H1 (cell line): Measurements from ENCODE around the gene CHD9. TPM values are rescaled to one million over a fixed set of nuclear protein-coding genes. Genes with fewer than 3 reads are reported as not detected.

Experiments
- CTCF ChIA-PET: fragments of 300-600 bp; sonication (Branson Sonifier 250); formaldehyde crosslinking; loops from one replicate; lab custom pipeline; 2021; ENCODE audit not compliant: partially characterized antibody; lab: Charles Lee
- POLR2A ChIA-PET: fragments of 300-600 bp; sonication (Branson Sonifier 250); formaldehyde crosslinking; loops from one replicate; lab custom pipeline; 2021; ENCODE audit warnings: inconsistent platforms; ENCODE audit not compliant: partially characterized antibody; lab: Charles Lee
- DNase-seq, 2 experiments: peaks; one replicate each; pipeline versions ENCODE4 v3.0.0 to v3.0.0-alpha.2; 2010 to 2022; ENCODE audit warnings: low spot score in 2 of 2, low read depth in 1 of 2, mixed read lengths in 1 of 2
- FAIRE-seq: peaks from 2 replicates; lab custom pipeline; 2011; peaks lifted over from hg19 to GRCh38; lab: Jason Lieb, UNC
- H2AFZ ChIP-seq: 2 replicates; pipeline ENCODE4 v1.8.1; 2012; ENCODE audit warnings: low read length, inconsistent platforms
- H2AK5ac ChIP-seq: 2 replicates; pipeline ENCODE4 v1.6.1; 2013; ENCODE audit warnings: low read depth, low read length
- H2BK120ac ChIP-seq: replicated peaks from 2 replicates; pipeline ENCODE3; 2013; ENCODE audit warnings: low read depth, low read length, inconsistent platforms
- H2BK12ac ChIP-seq: 2 replicates; pipeline ENCODE4 v1.6.1; 2013; ENCODE audit warnings: low read depth, low read length
- H2BK15ac ChIP-seq: 2 replicates; pipeline ENCODE4 v1.6.1; 2013; ENCODE audit warnings: low read length
- H2BK20ac ChIP-seq: 2 replicates; pipeline ENCODE4 v1.6.1; 2013; ENCODE audit warnings: low read length
- H2BK5ac ChIP-seq: 2 replicates; pipeline ENCODE4 v1.6.1; 2013; ENCODE audit warnings: low read depth, low read length
- H3K14ac ChIP-seq: 2 replicates; pipeline ENCODE4 v1.6.1; 2013; ENCODE audit warnings: inconsistent platforms; ENCODE audit not compliant: insufficient read length
- H3K18ac ChIP-seq: 2 replicates; pipeline ENCODE4 v1.6.1; 2013; ENCODE audit warnings: low read length; ENCODE audit errors: extremely low read depth
- H3K23ac ChIP-seq: 2 replicates; pipeline ENCODE4 v1.6.1; 2013; ENCODE audit warnings: inconsistent platforms; ENCODE audit not compliant: insufficient read length
- H3K23me2 ChIP-seq: 2 replicates; pipeline ENCODE4 v1.6.1; 2013; ENCODE audit warnings: low read depth, low read length
- H3K27ac ChIP-seq: 2 replicates; pipeline ENCODE4 v1.6.1; 2011; ENCODE audit warnings: low read depth, low read length, inconsistent platforms
- H3K27me3 ChIP-seq, 4 experiments: replicated peaks in 1 of 4; 1 replicate in 1 of 4; 2 replicates in 3 of 4; pipeline versions ENCODE4 v1.6.1 to v1.8.1; 2011 to 2013; ENCODE audit warnings: low read length in 3 of 4, mild to moderate bottlenecking in 3 of 4, inconsistent platforms in 2 of 4, mixed read lengths in 2 of 4, moderate library complexity in 1 of 4; ENCODE audit not compliant: control insufficient read depth in 3 of 4, insufficient read depth in 3 of 4; ENCODE audit errors: extremely low read depth in 1 of 4
- H3K36me3 ChIP-seq, 4 experiments: 2 replicates each; pipeline versions ENCODE4 v1.6.1 to v1.8.1; 2011 to 2013; ENCODE audit warnings: mild to moderate bottlenecking in 4 of 4, low read length in 3 of 4, moderate library complexity in 2 of 4, control low read depth in 1 of 4, inconsistent platforms in 1 of 4; ENCODE audit not compliant: insufficient read depth in 4 of 4, control insufficient read depth in 2 of 4
- H3K4ac ChIP-seq: replicated peaks from 2 replicates; pipeline ENCODE3; 2013; ENCODE audit warnings: low read length, low read depth, mixed read lengths, inconsistent platforms; ENCODE audit not compliant: insufficient read length
- H3K4me1 ChIP-seq, 4 experiments: replicated peaks in 1 of 4; 1 replicate in 1 of 4; 2 replicates in 3 of 4; pipeline versions ENCODE4 v1.6.1 to v1.8.1; 2011 to 2013; ENCODE audit warnings: low read length in 3 of 4, inconsistent platforms in 2 of 4, mixed read lengths in 1 of 4; ENCODE audit not compliant: insufficient read depth in 4 of 4, control insufficient read depth in 3 of 4
- H3K4me2 ChIP-seq, 2 experiments: 2 replicates each; pipeline versions ENCODE4 v1.6.1 to v1.8.1; 2011 to 2013; ENCODE audit warnings: low read depth in 2 of 2, low read length in 2 of 2, control low read depth in 1 of 2, inconsistent platforms in 1 of 2, mild to moderate bottlenecking in 1 of 2; ENCODE audit not compliant: insufficient read depth in 1 of 2
- H3K4me3 ChIP-seq, 4 experiments: fragments of 200-600, 300-600 bp in 1 of 4; sonication (generic), shearing (Covaris generic), sonication (Bioruptor Twin) in 1 of 4; 2 replicates each; pipeline versions ENCODE4 v1.5.1 to v1.8.1; 2011 to 2016; ENCODE audit warnings: low read length in 4 of 4, low read depth in 3 of 4, control low read depth in 2 of 4, inconsistent platforms in 2 of 4, mild to moderate bottlenecking in 2 of 4, mixed read lengths in 1 of 4, moderate library complexity in 1 of 4; ENCODE audit not compliant: insufficient read depth in 2 of 4; ENCODE audit errors: extremely low read depth in 1 of 4
- H3K56ac ChIP-seq: replicated peaks from 2 replicates; pipeline ENCODE3; 2013; ENCODE audit warnings: low read depth, mild to moderate bottlenecking, mixed read lengths, low read length, inconsistent platforms; ENCODE audit not compliant: insufficient read length
- H3K79me1 ChIP-seq: 2 replicates; pipeline ENCODE4 v1.6.1; 2013; ENCODE audit warnings: low read depth, low read length, control low read depth
- H3K79me2 ChIP-seq, 2 experiments: 2 replicates each; pipeline versions ENCODE4 v1.6.1 to v1.8.1; 2012 to 2013; ENCODE audit warnings: low read length in 2 of 2, mild to moderate bottlenecking in 2 of 2, inconsistent platforms in 1 of 2; ENCODE audit not compliant: insufficient read depth in 2 of 2, control insufficient read depth in 1 of 2
- H3K9ac ChIP-seq, 4 experiments: replicated peaks in 1 of 4; 1 replicate in 1 of 4; 2 replicates in 3 of 4; pipeline versions ENCODE4 v1.6.1 to v1.8.1; 2011 to 2013; ENCODE audit warnings: low read depth in 3 of 4, low read length in 3 of 4, control low read depth in 2 of 4, mild to moderate bottlenecking in 2 of 4, moderate library complexity in 2 of 4, inconsistent platforms in 1 of 4; ENCODE audit errors: extremely low read depth in 1 of 4
- H3K9me3 ChIP-seq, 2 experiments: 2 replicates each; pipeline versions ENCODE4 v1.6.1 to v1.8.1; 2012 to 2013; ENCODE audit warnings: mild to moderate bottlenecking in 2 of 2, moderate library complexity in 2 of 2, control low read depth in 1 of 2, inconsistent platforms in 1 of 2, low read depth in 1 of 2, low read length in 1 of 2, mixed read lengths in 1 of 2; ENCODE audit not compliant: insufficient read depth in 2 of 2
- H4K20me1 ChIP-seq, 2 experiments: replicated peaks in 1 of 2; 2 replicates each; pipeline versions ENCODE3 to v1.8.1; 2011 to 2013; ENCODE audit warnings: inconsistent platforms in 2 of 2, low read length in 2 of 2, mild to moderate bottlenecking in 1 of 2; ENCODE audit not compliant: insufficient read depth in 2 of 2, control insufficient read depth in 1 of 2
- H4K5ac ChIP-seq: 2 replicates; pipeline ENCODE4 v1.6.1; 2013; ENCODE audit warnings: low read length, low read depth, mixed read lengths, inconsistent platforms; ENCODE audit not compliant: insufficient read length
- H4K8ac ChIP-seq: 2 replicates; pipeline ENCODE4 v1.8.0; 2013; ENCODE audit warnings: mild to moderate bottlenecking, moderate library complexity, low read length, inconsistent platforms; ENCODE audit not compliant: insufficient read depth; ENCODE audit errors: extremely low read depth
- H4K91ac ChIP-seq: replicated peaks from 2 replicates; pipeline ENCODE3; 2013; ENCODE audit warnings: low read length, mixed read lengths, inconsistent platforms; ENCODE audit not compliant: insufficient read length
- BACH1 ChIP-seq: IDR thresholded peaks from 2 replicates; pipeline ENCODE4 v1.6.1; 2012; ENCODE audit warnings: low read length, improper control_type of control experiment
- BCL11A ChIP-seq, 2 experiments: IDR thresholded peaks; one replicate each; pipeline ENCODE4 v1.6.1; 2011; ENCODE audit warnings: low read depth in 2 of 2, low read length in 2 of 2, mild to moderate bottlenecking in 2 of 2
- BRCA1 ChIP-seq: IDR thresholded peaks from 2 replicates; pipeline ENCODE4 v1.6.1; 2012; ENCODE audit warnings: low read depth, low read length, improper control_type of control experiment
- EP300 ChIP-seq, 2 experiments: IDR thresholded peaks; 1 replicate in 1 of 2; 2 replicates in 1 of 2; pipeline ENCODE4 v1.6.1; 2011 to 2012; ENCODE audit warnings: low read depth in 2 of 2, low read length in 2 of 2, mild to moderate bottlenecking in 2 of 2, borderline replicate concordance in 1 of 2, inconsistent platforms in 1 of 2, moderate library complexity in 1 of 2
- HDAC6 ChIP-seq: IDR thresholded peaks from one replicate; pipeline ENCODE4 v1.7.1; 2012; ENCODE audit warnings: low read depth, mild to moderate bottlenecking, inconsistent platforms, low read length, moderate library complexity
- JUND ChIP-seq: IDR thresholded peaks from 2 replicates; pipeline ENCODE4 v1.6.1; 2011; ENCODE audit warnings: mild to moderate bottlenecking, improper control_type of control experiment, low read length
- MAFK ChIP-seq: IDR thresholded peaks from 2 replicates; pipeline ENCODE4 v1.6.1; 2012; ENCODE audit warnings: low read depth, mild to moderate bottlenecking, improper control_type of control experiment, low read length
- POU5F1 ChIP-seq: IDR thresholded peaks from 2 replicates; pipeline ENCODE4 v1.6.1; 2011; ENCODE audit warnings: low read depth, mild to moderate bottlenecking, low read length, moderate library complexity
- RXRA ChIP-seq: IDR thresholded peaks from 2 replicates; pipeline ENCODE4 v1.6.1; 2011; ENCODE audit warnings: low read depth, mild to moderate bottlenecking, low read length, moderate library complexity; ENCODE audit not compliant: insufficient read depth
- SAP30 ChIP-seq: fragments of 300-600 bp; sonication (generic); IDR thresholded peaks from 2 replicates; pipeline ENCODE4 v1.7.1; 2012; ENCODE audit warnings: low read length, moderate library complexity, mild to moderate bottlenecking, inconsistent platforms; ENCODE audit not compliant: insufficient read depth, insufficient replicate concordance
- SP1 ChIP-seq: IDR thresholded peaks from 2 replicates; pipeline ENCODE4 v1.6.1; 2011; ENCODE audit warnings: low read depth, low read length
- SP2 ChIP-seq: IDR thresholded peaks from 2 replicates; pipeline ENCODE4 v1.6.1; 2012; ENCODE audit warnings: mild to moderate bottlenecking, low read length, inconsistent platforms
- TBP ChIP-seq: IDR thresholded peaks from 2 replicates; pipeline ENCODE4 v1.6.1; 2011; ENCODE audit warnings: low read depth, low read length, improper control_type of control experiment
- WGBS, 2 experiments: shearing (Covaris generic) in 1 of 2; methylation state at CpG; one replicate each; pipeline versions ENCODE4 v1.1.6 to v1.1.7; 2013 to 2015; ENCODE audit warnings: low lambda C conversion rate in 2 of 2, mixed read lengths in 2 of 2, inconsistent platforms in 1 of 2, low coverage in 1 of 2, missing lambda C conversion rate in 1 of 2; ENCODE audit not compliant: insufficient replicate concordance in 2 of 2, insufficient coverage in 1 of 2, insufficient read length in 1 of 2; ENCODE audit errors: extremely low coverage in 1 of 2, missing lambda C conversion rate in 1 of 2; 5-methylcytosine and 5-hydroxymethylcytosine counted together
- polyA plus RNA-seq, 7 experiments: library from polyadenylated mRNA; depleted of rRNA in 3 of 7; stranded (reverse) in 5 of 7; unstranded in 2 of 7; fragments of >200 nt in 5 of 7; fragments of 200-250 nt in 2 of 7; gene quantifications; 1 replicate in 5 of 7; 2 replicates in 1 of 7; 4 replicates in 1 of 7; pipeline versions ENCODE4 v1.2.1 to v1.2.3, GENCODE V29; 2011 to 2013; ENCODE audit warnings: missing spikeins in 2 of 7, mixed read lengths in 2 of 7
- total RNA-seq: library from RNA; stranded (reverse); fragmentation: NEBNext Ultra II Directional; extraction: Animal tissue kit (Norgen Biotek cat#: 25700); gene quantifications from 2 replicates; pipeline ENCODE4 v1.2.1, GENCODE V29; 2021

The CHD9 gene
- total and polyA plus RNA-seq, 2 of the 8 experiments (the other 6 are each of a cell fraction or from before 2014, with no cell fraction given) = 9.9 to 32.4 TPM

GRCh38 chr16:53142823-53143568 is 88.2 kb downstream of the CHD9 start:
- no peak for FAIRE-seq
- WGBS, 2 experiments = 88% methylated on average over 6 of the region's 6 CpGs; no CpG with 5 or more reads in 1 of the 2 experiments
- Histone ChIP-seq H3K79me2 (0 out of 4 replicates have a peak, but pooled peaks cover 0 to 3% of the 10 kb centered on the region in 2 experiments), H3K27me3 (no peaks in the 10 kb centered on the region), H3K18ac (no peak overlapping the region), H3K4me1 (no peaks in the 10 kb centered on the region), H3K4me2 (no peak overlapping the region), H4K8ac (no peak overlapping the region), H2BK5ac (no peak overlapping the region), H3K9ac (no peak overlapping the region), H2BK15ac (peak overlapping the region; percentile 14; the same call in 1 of the 2 replicates), H3K36me3 (no peaks in the 10 kb centered on the region), H2BK120ac (no peak overlapping the region), H2BK20ac (no peak overlapping the region), H2AK5ac (no peak overlapping the region), H4K91ac (no peak overlapping the region), H3K14ac (no peak overlapping the region), H3K27ac (no peak overlapping the region), H2AFZ (no peak overlapping the region), H3K56ac (no peak overlapping the region), H3K23me2 (no peaks in the 10 kb centered on the region), H2BK12ac (no peak overlapping the region), H3K4ac (no peak overlapping the region), H3K79me1 (no peaks in the 10 kb centered on the region), H3K4me3 (no peak overlapping the region), H4K5ac (no peak overlapping the region), H3K23ac (no peak overlapping the region), H4K20me1 (no peaks in the 10 kb centered on the region), H3K9me3 (no peaks in the 10 kb centered on the region)
- ChIA-PET CTCF (interaction anchor here (0.9 kb wide), 1 partner anchor 17 kb away, joined by 3 read pairs; no protein-coding TSS in a partner anchor), POLR2A (interaction anchor here (0.7 kb wide), 1 partner anchor 23 kb away, joined by 4 read pairs; no protein-coding TSS in a partner anchor)
- DNase-seq = no peak
- TF ChIP-seq SP1 = no peak
- no peak for TF ChIP-seq POU5F1
- no peak for TF ChIP-seq MAFK
- no peak for TF ChIP-seq JUND
- no peak for TF ChIP-seq EP300 (IDR thresholded peaks at IDR 0.05; ENCODE audit: borderline replicate concordance in 1 of 2, low read depth in 2 of 2, low read length in 2 of 2)
- no peak for TF ChIP-seq TBP
- TF ChIP-seq HDAC6 = no peak
- no peak for TF ChIP-seq RXRA
- no peak for TF ChIP-seq BRCA1
- TF ChIP-seq BCL11A (IDR thresholded peaks at IDR 0.05; ENCODE audit: low read depth in 2 of 2, low read length in 2 of 2) = no peak
- TF ChIP-seq SAP30 = no peak
- TF ChIP-seq BACH1 = no peak
- no peak for TF ChIP-seq SP2
